NCI-H146 treated with DMSO at 0.1 percent for 48 hours (cell line): Measurements from ENCODE around the gene CCDC149.

Source experiments
- DNase-seq: peaks from one replicate; lab custom pipeline; 2025; ENCODE audit not compliant: unreplicated experiment; lab: John Stamatoyannopoulos, UW

CCDC149 gene

DNA sequence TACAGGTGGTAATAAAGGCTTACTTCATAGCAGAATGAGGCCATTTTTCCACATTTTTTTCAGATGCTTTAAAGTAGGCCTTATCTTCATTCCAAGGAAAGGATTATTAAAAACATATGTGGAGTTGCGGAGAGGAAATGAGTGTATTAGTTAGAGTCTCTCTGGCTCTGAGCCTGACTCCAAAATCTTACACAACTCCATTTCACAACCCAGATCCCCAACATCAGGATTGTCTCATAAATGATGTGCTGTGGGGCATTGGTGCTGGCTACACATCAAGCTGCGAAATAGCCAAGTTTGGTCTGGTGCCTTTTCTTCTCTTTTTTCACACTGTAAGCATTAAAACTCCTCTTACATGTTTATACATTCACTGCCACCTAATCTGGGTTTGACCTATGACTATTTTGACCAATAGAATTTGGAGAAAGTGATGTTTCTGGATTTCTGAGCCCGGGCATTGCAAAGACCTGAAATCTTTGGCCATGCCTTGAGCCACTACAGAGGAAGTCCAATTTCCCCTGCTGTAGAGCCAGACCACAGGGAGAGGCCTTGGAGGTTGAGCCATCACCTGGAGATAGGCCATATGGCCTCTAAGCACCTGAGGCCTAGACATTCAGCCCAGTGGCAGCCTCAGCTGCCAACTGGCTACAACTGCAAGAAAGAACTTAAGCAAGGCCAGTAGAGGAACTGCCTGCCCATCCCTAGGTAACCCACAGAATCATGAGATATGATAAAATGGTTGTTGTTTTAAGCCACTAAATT, 134.2 kb downstream of the CCDC149 start:
- DNase-seq: no peak

DNA sequence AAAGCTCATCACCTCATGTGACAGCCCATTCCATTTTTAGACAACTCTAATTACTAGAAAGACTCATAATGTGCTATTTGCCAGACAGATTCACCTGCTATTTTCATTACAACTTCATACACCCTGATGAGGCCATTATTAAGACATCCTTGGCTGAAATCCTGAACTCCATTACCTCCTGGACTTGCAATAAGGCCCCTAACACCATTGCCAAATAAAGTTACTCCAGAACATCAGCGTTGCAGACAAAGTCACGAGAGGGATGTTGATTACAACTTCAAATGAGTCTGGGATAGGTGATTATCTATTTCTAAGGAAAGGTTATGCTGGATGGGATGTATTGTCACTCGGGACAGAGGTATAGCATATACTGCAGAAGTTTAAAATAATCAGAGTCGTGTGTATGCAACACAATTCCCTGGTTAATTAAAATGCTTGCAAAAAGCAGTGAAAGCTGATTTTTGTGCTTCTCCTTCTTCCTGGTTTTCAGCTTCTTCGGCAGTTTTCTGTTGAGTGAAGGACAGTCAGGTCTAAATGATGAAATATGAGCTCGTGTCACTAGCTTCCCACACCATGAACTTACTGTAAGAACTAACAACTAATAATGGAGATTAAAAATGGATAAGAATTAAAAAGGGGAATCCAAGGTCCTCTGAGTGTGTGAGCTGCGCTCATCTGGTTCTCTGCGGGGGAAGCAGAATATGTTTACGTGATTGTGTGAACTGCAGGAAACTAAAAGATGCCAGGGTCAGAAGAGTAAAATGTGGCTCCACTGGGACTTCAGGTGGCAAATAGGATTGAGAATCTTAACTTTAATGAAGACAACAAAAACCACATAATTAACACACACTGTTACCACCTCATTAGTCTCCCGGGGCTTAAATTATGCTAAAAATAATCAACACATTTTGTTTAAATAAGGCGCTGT, 135.0 kb downstream of the CCDC149 start:
- DNase-seq: no peak

DNA sequence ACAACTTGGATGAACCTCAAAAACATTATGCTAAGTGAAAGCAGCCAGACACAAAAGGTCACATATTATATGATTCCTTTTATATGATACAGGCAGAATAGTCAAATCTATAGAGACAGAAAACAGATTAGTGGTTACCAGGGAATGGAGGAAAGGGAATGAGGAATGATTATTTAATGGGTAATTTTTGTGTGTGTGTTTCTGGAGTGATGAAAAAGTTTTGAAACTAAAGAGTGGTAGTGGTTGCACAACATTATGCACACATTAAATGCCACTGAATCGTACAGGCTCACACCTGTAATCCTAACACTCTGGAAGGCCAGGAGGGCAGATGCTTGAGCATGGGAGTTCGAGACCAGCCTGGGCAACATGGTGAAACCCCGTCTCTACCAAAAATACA, 137.1 kb downstream of the CCDC149 start:
- DNase-seq: no peak

DNA sequence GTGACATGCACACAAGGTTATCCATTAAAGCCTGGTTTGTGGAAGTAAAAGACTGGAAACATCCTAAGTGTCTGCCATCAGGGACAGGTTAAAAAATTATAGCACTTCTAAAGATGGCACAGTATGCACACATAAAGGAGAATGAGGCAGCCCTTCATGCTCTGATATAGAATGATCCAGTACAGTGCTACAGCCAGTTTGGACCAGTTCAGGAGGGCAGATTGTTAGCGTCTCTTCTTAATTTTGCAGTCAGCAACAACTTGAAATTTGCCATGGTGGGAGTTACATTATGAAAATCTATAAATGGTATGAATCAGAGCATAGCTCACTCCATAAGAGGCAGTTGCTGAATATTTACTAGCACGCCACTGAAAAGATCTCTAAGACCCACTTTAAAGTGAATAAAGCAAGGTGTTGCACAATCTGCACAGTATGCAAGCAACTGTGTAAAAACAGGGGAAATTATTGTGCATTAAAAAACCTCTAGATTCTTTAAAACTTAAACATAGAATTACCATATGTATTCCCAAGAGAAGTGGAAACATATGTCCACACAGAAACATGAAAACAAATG, 137.7 kb downstream of the CCDC149 start:
- DNase-seq: no peak

DNA sequence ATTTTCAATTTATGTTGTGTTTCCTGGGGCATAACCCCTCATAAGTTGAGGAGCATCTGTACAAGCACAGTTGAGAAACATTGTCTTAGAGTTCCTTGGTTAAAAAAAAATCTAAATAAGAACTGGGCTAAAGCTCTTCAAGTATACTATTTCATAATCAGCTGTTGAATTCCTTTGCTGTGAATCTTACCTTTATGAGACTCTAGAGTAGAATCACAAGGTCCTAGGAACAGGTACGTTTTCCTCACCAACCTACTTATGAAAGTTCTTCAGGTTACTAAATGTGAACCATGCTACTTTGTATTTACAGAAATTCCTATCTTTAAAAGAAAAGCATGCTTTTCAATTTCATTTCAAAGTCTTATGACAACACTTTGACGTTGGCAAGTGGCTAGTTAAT, 138.4 kb downstream of the CCDC149 start:
- no peak for DNase-seq

DNA sequence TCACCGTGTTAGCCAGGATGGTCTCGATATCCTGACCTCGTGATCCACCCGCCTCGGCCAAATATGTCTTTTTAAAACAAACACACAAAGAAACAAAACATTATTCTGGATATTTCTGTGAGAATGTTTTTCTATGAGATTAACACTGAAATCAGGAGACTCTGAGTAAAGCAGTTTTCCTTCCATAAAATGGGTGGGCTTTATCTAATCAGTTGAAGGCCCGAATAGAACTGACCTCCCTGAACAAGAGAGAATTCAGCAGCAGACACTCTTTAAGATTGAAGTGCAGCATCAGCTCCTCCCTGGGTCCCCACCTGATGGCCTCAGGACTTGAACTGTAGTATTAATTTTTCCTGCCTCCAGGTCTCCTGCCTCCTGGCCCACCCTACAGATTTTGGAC, 139.9 kb downstream of the CCDC149 start:
- no peak for DNase-seq

DNA sequence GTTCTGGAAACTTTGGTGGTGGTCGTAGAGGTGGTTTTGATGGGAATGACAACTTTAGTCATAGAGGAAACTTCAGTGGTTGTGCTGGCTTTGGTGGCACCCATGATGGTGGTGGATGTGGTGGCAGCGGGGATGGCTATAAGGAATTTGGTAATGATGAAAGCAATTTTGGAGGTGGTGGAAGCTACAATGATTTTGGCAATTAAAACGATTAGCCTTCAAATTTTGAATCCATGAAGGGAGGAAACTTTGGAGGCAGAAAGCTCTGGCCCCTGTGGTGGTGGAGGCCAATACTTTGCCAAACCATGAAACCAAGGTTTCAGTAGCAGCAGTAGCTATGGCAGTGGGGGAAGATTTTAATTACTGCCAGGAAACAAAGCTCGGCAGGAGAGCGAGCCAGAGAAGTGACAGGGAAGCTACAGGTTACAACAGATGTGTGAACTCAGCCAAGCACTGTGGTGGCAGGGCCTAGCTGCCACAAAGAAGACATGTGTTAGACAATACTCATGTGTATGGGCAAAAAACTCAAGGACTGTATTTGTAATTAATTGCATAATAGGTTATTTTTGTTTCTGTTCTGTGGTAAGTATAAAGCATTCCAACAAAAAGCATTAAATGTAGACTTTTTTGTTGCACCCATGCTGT, 140.7 kb downstream of the CCDC149 start:
- DNase-seq: no peak

DNA sequence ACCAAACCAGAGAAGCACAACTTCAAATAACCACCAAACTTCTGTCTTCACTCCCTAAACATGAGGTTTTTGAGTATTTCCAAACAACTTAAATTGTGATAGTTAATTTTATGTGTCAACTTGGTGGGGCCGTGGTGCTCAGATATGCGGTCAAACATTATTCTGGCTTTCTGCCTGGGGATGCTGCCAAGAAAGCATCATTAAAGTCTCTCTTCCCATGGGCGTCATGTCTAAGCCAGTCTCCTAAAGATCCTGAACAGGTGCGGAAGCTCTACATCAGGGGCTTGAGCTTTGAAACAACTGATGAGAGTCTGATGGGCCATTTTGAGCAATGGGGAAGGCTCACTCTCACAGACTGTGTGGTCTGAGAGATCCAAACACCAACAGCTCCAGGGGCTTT, 141.6 kb downstream of the CCDC149 start:
- DNase-seq: no peak

DNA sequence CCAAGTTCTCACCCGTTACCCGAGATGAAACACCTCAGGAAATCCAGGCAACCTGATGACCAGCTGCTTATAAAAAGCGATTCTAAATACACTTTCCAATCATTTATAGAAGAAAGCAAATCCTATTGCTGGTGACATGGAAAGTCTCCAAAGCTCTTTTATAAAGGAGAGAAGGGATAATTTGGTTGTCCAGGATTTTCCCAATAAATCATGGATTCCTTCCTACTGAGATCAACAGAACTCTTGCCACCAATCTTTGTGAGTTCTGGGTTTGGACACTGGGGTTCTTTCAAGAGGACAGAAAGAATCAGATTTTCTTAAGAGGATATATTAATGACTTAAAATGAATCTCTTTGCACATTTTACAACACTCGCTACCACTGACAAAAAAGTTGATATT, 142.2 kb downstream of the CCDC149 start:
- DNase-seq: no peak

DNA sequence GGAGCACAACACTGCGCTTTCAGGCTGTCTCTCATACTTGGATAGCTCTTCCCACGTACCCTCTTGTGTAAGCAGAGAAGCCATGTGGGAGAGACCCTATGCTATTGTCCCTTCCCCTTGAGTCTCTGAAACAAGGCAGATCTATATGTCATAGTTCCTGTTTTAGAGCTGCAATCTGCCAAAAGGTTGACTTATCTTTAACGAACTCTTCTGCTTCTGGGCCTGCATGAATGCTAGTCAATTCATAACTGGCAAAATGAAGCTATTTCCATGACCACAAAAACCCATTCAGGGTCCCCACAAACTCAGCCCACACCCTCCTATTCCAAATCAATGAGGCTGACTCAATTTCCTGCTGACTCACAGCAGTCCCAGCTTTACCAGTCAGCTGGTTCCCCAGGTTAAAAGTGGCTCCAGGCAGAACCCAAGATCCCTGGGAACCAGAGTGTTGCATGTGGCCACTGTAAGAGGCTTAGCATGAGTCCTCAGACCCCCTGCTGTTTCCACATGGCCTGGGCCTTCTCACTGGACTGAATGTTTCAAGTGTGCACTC, 142.7 kb downstream of the CCDC149 start:
- DNase-seq: no peak

DNA sequence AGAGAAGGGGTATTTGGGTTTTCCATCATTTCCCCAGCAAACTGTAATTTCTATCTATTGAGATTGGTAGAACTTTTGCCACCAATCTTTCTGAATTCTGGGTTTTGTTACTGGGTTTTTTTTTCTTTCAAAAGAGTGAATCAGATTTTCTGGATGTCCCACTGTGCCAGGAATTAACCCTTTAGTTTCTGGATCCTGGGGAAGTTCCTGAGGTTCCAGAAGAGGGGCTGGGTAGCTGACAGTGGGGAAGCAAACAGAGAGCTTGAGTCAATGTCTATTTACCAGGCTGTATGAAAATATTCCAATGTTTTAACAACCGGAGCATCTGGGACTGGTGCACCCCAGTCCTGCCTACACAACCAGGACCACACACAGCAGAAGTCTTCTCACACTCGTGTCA, 143.3 kb downstream of the CCDC149 start:
- no peak for DNase-seq

DNA sequence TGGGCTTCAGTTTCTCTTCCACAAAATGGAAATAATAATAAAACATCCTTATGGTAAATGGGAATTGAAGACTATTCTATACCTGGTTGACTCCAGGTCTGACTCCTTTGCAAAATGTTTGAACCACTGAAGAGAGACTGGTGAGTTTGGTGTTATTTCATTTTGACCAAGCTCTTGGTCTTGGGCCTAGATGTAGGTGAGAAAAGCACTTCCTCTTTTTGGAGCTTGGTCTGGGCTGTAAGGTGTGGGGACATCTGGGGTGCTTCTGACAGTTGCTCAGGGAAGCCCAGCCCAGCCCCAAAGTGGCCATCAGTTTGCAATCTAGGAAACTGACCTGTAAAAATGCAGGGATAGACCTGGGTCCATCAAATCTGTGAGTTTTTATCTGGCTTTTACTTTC, 144.2 kb downstream of the CCDC149 start:
- no peak for DNase-seq

DNA sequence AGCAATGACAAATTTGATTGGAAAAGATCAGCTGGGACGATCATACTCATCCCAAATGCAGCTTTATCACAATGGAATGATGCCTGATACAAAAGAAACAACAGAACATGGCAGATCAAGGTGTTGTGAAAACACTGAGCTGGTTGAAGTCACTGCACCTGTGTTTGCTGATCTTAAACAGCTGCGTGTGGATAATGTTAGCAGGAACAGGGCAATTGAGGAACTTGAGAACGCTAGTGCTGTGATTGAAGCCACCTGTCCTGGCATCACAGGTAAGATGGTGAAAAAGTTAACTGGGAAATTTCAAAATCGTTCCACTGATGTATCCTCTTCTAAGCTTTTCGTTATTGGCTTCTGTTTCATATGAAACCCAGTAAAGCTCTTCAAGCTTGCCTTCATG, 144.8 kb downstream of the CCDC149 start:
- DNase-seq: no peak

DNA sequence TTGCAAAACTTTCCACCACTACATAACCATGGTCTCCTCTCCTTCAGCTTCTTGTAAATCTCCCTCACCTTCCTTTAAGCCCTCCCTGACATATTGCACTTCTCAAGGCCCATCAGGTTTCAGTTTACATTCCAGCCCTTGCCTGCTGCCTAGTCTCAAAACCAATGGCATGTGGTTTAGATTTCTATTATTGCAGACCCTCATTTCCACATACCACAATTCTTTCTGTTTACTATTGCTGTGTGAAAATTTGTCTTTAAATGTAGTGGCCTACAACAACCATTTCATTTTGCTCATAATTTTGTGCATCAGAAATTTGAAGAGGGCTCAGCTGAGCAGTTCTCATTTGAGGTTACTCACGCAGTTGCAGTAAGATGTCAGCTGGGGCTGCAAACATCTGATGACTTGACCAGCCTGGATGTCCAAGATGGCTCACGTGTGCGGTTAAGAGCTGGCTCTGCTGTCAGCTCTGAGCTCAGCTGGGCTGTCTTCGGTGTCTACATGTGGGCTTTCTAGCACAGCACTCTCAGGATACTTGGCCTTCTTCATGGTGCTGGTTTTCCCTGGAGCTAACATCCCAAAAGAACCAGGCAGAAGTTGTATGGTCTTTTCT, 147.4 kb downstream of the CCDC149 start:
- no peak for DNase-seq

DNA sequence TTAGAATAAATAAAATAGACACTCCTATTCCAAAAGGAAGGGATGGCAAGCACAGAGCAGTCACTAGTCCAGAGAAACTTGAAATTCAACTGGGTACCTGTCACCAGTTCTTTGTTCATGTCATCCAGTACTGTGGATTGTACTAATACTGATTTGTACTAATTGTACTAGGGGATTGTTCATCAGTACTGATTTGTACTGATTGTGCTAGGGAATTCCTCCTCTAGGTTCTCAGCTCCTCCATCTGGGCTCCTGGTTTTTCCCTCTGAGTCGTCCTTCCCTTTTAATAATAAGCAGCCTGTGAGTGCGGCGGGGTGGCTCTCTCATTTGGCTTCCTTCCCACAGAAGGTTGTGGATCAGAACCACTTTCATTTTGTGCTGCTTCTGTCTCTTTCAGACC, 148.5 kb downstream of the CCDC149 start:
- no peak for DNase-seq

DNA sequence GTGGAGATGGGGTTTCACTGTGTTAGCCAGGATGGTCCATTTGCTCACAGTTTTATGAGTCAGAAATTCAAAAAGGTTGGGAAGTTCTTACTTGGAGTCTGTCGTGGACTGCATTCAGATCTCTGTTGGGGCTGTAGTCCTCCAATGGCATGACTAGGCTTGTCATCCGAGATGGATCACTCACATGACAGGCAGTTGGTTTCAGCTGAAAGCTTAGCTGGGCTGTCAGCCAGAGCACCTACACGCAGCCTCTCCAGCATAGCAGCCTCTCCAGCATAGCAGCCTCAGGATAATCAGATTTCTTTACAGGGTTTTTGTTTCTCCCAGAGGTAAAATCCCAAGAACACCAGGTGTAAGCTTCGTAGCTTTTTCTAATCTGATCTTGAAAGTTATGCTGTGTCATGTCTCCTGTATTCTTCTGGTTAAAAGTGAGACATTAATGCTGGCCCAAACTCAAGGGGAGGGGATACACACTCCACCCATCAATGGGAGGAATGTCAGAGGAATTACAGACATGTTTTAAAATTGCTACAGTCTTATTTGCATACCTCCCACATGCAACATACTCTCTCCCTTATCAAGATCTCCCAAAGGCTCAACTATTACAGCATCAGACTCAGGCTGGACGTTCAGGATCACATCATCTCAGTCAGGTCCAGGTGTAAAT, 149.1 kb downstream of the CCDC149 start:
- no peak for DNase-seq
